GM19372 (cell line): ENCODE results near the gene TRAT1.
"Not testable (repeated sequence)": the region's sequence is repeated elsewhere in the genome, so short reads cannot be mapped to it uniquely, and the experiment has no call there.

Source experiments
- ATAC-seq: cut with Tn5 transposase; IDR thresholded peaks from one replicate; pipeline ENCODE4 v1.9.1; 2021; ENCODE audit warnings: mild to moderate bottlenecking, low read depth, moderate library complexity; ENCODE audit not compliant: unreplicated experiment

Gene TRAT1, protein sequence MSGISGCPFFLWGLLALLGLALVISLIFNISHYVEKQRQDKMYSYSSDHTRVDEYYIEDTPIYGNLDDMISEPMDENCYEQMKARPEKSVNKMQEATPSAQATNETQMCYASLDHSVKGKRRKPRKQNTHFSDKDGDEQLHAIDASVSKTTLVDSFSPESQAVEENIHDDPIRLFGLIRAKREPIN

DNA sequence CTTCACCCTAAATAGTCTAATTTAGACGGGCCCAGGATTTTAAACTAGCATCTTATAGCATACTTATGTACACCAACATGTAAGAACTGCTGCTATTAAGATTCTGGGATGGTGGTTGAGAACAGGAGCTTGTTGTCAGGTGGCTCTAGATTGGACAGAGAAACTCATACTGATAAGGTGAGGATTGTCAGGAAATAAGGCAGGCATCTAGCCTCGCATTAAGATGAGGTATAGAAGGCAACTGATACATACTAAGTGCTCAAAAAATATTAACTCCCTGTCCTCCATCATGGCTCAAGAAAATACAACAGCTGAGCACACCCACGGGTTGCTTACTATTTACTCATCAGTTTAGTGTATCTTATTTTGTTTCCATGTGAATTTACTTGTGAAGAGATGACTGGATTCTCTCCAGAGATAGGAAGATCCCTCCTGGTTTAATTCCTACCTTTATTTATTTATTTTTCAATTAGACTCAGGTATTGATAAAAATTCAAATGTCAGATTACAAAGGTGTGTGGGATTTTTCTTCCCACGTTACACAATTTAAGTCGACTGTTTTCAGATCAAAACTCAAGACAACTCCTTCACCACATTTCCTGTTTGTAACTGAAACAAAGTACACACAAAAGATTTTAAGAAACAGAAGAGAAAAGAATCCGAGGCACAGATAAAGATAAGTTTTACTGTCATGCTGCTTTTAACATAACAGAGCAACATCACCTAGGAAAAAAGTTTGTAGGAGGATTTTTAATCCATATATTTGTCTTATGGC lies at the start of gene TRAT1:
TRAT1 (plus strand) TSS at position 664 of the 775 bp plus-strand sequence. CDS start 142 bp downstream, outside the sequence.
- no peak for ATAC-seq

DNA sequence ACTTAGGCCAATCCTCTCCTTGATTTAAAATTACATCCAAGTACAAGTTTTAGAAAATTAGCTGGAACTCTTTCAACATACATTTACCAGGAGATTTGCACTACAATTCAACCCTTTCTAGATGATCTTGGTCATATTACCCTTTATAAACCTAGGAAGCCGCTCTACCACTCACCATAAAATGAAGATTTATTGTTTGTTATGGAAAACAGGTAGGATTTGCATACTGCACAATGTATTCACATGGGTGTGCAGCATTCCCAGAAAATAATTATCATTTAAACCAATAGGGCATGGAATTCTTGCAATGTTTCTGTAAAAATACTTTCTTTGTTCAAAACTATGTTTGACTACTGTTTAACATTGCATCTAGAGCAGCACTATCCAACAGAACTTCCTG lies 46.9 kb upstream of the TRAT1 start:
- no peak for ATAC-seq

DNA sequence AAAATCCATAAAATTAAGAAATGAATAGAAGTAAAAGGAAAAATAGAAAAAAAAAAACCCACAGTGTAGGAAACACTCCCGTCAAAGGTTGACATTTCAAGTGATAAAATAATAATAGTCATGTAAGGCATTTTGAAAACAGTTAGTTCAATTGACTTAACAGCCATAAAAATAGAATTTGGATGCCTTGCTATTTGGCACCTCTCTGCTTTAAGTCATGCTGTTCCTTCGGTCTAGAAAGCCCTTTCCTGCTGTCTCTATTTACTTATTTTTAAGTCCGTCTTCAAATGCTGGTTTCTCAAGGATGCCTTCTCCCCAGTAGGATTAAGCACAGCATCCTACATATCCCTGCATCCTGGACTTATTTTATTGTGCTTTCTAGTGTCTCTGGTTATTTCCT lies 43.1 kb upstream of the TRAT1 start:
- no peak for ATAC-seq

DNA sequence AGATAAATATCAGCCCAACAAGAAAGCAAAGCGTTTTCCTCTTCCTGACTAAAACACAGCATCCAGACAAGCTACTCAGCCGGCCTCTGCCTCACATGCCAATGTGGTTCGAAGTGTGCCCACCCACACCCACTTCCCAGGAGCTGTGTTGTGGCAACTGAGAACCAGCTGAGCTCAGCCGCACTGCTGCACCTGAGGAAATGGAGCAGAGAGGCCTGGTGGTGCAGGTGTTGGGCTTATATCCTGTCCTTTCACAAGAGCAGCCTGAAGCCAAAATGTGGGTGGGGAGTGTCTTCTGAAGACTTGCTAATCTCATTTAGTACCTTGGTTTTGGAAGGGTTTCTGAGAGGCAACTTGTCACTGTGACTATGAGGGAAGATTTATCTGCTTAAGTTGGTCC lies 42.4 kb upstream of the TRAT1 start:
- ATAC-seq, result no peak

DNA sequence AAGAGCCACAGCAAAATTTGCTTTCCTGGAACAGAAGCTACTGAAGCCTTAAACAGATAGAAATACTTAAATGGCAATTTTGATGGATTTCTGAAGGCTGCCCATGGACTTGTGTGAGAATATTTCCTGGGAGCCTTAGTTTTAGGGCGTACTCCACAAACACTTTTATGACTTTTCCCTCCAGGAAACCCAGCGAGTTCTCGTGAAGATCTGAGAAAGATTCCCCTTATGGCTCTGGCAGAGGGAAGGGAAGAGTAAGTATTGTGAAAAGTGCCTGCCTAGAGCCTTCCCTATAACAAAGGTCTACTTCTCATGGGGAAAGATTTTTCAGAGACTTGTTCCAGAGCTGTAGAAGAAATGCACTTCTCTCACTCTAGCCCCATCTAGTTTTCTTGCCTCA lies 31.1 kb upstream of the TRAT1 start:
- ATAC-seq, result no peak

DNA sequence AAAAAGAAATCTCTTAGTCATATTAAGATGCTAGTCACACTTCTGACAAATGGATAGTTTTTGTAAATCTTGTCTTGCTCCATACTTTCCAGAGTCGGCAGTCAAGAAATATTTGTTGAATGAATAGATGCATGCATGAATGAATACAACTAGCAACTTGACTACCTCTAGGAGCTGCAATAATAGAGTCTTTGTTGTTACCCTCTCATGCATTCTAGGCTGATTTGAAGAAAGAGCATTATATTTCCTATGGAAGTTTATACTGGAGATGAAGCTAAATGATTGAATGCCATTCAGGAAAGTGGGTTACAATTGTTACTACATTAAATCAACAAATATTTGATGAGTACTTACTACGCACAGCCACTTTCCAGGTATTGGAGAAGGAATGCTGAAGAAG lies 18.1 kb upstream of the TRAT1 start:
- no peak for ATAC-seq

DNA sequence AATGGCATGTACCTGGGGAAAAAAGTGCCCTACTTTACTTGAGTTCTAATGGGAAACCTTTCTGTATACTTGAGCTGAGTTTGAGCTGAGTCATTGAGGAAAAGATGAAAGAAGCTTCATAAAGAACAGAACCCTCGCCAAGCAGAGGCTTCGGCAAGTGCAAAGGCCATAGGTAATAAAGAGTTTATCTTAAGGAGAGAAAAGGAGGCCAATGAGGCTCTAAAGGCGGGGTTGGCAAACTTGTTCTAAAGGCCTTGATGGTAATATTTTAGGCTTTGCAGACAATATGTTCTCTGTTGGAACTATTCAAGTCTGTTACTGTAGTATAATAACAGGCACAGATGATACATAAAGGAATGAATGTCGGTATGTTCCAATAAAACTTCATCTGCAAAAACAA lies 17.6 kb upstream of the TRAT1 start:
- ATAC-seq, result no peak

DNA sequence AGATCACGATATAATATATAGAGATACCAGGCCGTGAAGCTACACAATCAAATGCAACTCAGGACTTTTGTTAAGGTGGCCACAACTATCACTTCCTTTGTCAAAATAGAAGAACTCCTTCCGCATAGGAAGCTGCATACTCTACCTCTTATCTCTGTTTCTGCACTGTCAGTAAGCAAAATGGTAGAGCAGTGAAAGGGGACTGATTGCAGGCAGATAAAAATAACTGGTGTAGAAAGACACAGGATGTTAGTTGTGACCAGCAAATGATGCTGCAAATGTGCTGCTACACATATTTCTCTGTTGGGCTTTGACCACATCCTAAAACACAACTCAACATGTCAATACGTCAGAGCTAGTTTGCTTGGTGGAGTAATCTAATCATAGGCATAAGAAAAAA lies 16.3 kb upstream of the TRAT1 start:
- no peak for ATAC-seq

DNA sequence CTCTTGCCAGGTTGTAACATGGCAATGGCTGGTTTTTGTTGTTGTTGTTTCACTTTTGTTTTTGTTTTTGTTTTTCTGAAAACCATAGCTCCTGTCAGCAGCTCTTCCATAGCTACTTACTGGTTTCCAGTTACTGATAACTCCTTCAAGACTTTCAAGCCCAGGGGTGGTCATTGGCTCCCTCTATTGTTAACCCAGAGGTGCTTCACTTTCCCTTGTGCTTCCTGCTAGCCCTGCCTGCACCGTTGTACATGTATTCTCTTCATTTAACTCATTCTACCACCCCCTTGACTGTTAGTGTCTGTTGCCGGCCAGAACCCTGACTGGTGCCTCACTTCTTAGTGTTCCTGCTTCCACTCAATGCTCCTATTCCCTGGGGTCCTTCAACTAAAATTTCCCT lies 4.2 kb upstream of the TRAT1 start:
- peak; percentile 91 for ATAC-seq

DNA sequence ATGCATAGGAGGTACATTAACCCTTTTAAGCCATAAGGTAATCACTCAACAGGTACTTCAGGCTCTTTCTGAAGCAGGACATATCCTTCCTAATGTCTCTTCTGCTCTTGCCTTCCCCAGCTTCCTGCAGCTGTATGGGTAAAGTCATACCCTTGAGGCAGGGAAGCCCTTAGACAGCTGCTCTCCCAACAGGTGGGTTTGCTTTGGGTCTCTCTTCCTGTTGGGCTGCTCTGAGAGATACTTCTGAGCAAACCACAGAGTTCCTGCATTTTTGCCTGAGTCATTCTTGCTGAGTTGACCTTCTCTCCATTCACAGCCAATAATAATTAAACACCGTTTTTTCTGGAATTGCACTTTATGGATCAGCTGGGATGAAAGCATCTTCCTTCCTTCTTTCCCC lies 2.0 kb upstream of the TRAT1 start:
- ATAC-seq, result no peak

DNA sequence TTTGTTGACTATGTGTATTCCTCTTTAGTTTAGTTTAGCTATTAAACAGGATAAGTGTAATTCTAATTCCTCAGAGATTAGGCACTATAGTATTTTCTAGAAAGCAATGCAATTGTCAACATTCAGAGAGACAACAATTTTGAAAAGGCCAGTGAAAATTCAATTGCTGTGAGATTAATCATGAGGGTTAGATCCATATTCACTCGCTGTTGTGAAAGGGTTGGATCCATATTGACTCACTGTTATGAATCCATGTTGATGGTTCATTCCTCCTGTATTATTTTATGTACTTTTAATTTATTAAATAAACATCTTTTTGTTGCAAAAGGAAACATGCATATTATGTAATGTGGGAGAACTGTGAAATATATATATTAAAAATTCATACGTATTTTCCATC lies 641 bp downstream of the TRAT1 start:
- no peak for ATAC-seq

DNA sequence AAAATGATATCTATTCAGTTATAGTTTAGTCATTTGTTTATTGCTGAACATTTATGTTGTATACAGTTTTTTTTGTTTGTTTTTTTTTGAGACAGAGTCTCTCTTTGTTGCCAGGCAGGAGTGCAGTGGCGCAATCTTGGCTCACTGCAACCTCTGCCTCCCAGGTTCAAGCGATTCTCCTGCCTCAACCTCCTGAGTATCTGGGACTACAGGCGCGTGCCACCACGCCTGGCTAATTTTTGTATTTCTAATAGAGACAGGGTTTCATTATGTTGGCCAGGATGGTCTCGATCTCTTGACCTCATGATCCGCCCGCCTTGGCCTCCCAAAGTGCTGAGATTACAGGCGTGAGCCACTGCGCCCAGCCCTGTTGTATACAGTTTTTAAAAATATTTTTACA lies 1.2 kb downstream of the TRAT1 start:
- not testable (repeated sequence) for ATAC-seq

DNA sequence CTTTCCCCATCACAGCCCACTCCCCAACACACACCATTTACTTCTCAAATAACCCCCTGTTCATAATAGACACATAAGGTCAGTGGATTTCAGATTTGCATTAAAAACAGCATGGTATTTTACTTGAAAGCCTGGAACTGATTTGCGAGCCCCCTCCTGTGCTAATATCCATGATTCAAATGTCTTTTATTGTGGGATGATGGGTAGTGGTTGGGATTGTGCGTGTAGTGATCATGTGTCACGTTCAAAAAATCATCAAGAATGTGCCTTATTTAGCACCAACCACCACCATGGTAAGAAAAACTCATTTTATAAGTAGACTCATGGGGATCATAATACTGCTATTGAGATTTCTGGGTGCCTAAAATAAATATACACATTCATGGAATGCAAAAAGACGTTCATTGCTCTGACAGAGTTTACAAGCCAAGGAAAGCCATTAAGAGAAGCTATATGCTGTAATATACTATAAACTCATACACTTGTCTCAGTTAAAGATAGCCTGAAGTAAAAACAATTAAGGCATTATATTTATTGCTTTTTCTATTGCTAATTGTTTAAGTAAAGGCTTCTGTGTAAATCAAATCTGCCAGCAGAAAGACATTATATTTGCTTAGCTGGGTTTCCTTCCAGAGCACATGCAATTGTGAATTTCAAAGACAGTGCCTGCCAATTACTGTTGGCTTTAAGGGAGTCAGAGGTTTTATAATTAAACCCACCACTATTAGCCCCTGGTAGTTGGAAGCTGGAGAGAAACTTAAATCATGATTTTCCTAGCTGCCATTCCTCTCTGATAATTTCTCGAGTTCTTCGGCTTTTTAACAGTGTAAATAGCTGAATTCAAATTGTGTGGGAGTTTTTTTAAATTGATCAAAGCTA lies 4.0 kb downstream of the TRAT1 start:
- no peak for ATAC-seq

DNA sequence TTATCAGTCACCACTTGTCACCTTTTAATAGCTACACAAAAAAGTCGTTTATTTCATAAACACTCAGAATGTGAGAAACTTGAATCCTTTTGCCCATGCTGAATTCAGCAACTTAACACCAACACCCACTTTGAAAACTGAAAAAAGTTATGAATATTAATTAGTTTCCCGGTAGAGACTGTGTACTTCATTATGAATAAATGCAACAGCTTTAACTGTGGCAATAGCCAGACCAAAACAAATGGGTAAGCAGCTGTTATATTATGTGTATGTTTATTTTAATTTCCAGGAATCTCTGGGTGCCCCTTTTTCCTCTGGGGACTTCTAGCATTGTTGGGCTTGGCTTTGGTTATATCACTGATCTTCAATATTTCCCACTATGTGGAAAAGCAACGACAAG lies 7.8 kb downstream of the TRAT1 start:
- ATAC-seq, result no peak

DNA sequence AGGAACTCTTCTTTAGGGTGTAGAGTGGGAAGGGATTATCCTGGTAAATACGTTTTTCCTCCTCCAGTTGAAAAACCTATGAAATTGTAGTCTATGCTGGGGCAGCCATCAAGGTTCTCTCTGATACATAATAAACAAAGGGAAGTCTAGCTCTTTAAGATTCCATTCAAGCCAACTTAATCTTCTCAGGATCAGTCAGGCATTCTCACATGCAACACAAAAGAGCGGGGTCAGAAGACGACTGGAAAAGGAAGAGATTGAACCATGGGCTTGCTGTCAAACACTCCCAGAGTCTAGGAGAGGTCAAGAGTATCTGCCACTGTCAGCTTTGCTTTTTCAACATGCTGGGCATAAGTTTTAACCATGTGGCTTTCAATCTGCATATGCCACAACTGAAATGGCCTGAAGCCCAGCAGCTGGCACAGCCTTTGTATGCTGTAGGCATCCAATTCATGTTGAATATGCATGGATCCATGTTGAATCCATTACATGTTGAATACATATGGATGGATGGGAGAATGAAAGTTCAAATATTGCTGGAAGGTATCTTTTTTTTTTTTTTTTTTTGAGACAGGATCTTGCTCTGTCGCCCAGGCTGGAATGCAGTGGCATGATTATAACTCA lies 8.5 kb downstream of the TRAT1 start:
- no peak for ATAC-seq

DNA sequence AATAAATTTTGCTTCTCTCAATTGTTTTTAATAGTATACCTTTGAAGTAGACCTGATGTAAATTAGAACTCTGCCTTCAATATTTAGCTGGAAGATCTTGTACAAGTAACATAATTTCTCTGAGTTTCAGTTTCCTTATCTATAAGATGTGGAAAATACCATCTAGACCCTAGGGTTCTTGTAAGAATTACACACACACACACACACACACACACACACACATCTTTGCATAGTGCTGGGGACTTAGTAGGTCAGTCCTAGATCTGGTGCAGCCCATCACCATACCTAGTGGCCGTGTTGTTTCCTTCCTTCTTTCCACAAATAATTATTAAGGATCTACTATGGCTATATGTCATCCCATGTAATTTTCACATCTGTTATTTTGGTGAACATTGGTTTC lies 11.0 kb downstream of the TRAT1 start:
- no peak for ATAC-seq

DNA sequence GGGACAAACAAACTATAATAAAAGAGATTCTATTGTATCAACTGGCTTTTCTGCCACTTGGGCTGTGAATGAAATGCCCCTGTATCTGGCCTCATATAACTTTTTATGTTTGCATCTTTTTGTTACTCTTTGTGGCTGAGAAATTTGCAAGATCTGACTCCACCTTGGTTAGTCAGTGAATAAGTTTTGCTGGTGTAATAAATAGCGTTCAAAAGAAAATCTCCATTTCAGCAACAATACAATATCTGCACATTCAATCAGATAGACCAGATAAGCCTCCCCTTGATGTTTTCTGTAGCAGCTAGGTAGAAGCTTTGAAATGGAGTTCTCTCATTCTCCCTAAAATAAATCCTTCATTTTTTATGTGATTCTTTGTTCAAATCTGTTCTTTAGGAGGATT lies 12.0 kb downstream of the TRAT1 start:
- ATAC-seq, result no peak

DNA sequence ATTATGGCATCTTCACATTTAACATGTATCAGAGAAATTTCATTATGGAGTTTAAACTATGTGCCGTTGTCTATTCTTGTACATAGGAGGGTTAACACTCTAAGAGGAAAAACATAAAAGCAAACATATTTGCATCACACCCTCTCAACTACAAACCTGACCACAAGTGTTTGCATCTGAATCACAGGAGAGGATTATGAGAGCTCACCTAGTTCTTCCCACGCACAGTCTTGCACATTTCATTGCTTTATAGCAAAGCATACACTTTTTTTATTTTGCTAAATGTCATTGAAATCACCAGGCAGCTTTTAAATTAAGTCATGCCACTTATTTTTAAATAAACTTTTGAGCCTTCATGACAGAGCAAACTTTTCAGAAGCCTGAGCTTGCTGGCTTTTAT lies 12.5 kb downstream of the TRAT1 start:
- ATAC-seq, result no peak

DNA sequence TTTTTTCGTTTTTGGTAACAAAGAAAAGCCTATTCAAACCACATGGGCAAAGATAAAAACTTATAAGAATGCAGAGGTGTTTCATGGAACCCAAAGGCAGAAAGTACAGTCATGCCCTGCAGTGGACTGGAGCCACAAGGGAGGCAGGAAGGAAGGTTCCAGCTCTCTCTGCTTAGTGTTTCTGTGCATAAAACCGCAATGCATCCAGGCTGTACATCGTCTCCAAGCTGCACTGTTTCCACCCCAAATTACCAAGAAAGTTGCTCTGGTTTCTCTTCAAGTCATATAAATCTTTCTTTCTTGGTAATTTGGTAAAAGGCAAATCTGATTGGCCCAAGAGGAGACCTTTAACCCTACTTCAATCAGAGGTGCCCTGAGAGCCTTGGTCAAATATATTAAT lies 15.8 kb downstream of the TRAT1 start:
- ATAC-seq, result no peak

DNA sequence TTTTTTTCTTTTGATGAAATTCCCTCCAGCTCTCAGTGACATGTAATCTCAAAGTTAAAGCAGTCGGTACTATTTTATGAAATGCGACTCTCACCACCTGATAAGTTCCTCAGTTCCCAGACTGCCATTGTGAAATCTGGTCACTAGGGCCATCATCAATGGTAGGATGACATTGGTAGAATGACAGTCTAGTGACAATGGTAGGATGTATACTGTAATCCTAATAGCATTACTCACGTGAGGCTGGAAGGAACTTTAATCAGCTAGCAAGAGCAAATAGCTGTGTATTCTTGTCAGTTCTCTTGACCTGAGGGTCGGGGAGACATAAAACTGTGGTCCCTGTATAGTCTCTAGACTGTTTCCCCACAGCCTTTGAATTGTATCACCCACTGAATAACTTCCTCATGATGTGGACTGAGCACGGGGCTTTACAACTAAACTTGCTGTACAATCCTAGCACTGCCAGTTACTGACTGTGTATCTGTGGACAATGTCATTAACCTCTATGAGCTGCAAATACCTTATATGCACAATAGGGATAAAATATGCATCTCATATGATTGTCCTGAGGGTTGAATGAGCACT lies 23.2 kb downstream of the TRAT1 start:
- ATAC-seq, result no peak

DNA sequence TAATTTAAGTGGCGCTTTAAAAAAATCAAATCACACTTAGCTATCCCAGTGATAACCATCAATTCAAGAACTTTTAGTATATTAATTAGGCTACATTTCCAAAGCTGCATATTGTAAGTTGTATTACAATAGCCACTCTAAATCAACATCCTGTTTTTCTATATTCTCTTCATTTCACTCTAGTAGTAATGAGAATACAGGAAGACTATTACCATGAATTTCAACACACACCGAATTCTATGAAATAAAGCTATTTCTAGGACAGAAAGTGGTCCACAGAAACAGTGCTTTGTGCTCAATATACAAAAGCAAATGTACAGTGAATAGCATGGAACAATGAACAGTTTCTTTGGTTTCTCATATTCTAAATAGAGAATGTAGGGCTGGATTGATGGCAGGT lies 24.6 kb downstream of the TRAT1 start:
- ATAC-seq, result no peak
